ENCODE results near the gene SLC45A1. TPM values are rescaled to one million over a fixed set of nuclear protein-coding genes. Genes with fewer than 3 reads are reported as not detected.
"Not testable (repeated sequence)": the region's sequence is repeated elsewhere in the genome, so short reads cannot be mapped to it uniquely, and the experiment has no call there.

Gene SLC45A1
- total RNA-seq, 2 donors from 2014 or later: 4.3 to 5.2 TPM

DNA sequence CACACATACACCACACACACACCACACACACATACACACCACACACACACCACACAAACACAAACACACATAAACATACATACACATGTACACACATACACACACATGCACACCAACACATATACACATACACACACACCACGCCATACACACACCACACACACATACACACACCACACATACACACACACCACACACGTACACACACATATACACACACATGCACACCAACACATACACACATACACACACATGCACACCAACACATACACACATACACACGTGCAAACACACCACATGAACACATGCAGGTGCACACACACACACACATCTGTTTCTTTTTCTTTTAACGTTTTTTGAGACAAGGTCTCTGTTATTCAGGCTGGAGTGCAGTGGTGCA lies 41.0 kb upstream of the SLC45A1 start:
- WGBS: 84% methylated on average over 4 of the region's 4 CpGs
- H3K27ac ChIP-seq: no peak overlapping the region
- intact Hi-C loops (cut with DNase I): no loop called here

DNA sequence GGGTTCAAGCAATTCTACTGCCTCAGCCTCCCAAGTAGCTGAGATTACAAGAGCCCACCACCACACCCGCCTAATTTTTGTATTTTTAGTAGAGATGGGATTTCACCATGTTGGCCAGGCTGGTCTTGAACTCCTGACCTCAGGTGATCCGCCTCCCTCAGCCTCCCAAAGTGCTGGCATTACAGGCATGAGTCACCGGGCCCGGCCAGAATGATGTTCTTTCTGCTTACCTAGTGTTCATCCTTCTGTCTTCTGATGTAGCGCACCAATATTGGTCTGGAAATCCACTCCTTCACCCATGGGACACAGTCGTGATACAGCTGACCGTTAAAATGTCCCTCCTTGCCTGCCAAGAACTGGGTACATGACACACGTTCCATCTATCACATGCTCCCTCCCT lies 39.2 kb upstream of the SLC45A1 start:
- H3K4me3 ChIP-seq; H3K4me1 ChIP-seq (replicated peaks); H3K9me3 ChIP-seq; H3K27me3 ChIP-seq (replicated peaks; ENCODE audit: insufficient read depth); H3K27ac ChIP-seq; H3K36me3 ChIP-seq; DNase-seq (ENCODE audit: low spot score); intact Hi-C loops (cut with DNase I): not testable (repeated sequence)
- 89% methylated on average over 8 of the region's 8 CpGs for WGBS

More for the DNA sequence above, 41.0 kb upstream of the SLC45A1 start:
- no peaks in the 10 kb centered on the region for H3K36me3 ChIP-seq
- H3K9me3 ChIP-seq: no peaks in the 10 kb centered on the region
- H3K4me3 ChIP-seq: no peak overlapping the region
- TF ChIP-seq, protein P1, sequence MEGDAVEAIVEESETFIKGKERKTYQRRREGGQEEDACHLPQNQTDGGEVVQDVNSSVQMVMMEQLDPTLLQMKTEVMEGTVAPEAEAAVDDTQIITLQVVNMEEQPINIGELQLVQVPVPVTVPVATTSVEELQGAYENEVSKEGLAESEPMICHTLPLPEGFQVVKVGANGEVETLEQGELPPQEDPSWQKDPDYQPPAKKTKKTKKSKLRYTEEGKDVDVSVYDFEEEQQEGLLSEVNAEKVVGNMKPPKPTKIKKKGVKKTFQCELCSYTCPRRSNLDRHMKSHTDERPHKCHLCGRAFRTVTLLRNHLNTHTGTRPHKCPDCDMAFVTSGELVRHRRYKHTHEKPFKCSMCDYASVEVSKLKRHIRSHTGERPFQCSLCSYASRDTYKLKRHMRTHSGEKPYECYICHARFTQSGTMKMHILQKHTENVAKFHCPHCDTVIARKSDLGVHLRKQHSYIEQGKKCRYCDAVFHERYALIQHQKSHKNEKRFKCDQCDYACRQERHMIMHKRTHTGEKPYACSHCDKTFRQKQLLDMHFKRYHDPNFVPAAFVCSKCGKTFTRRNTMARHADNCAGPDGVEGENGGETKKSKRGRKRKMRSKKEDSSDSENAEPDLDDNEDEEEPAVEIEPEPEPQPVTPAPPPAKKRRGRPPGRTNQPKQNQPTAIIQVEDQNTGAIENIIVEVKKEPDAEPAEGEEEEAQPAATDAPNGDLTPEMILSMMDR (IDR thresholded peaks at IDR 0.05): no peak
- TF ChIP-seq POLR2AphosphoS5 (IDR thresholded peaks at IDR 0.05): no peak
- TF ChIP-seq POLR2A (IDR thresholded peaks at IDR 0.05): no peak
- H3K4me1 ChIP-seq (replicated peaks): no peaks in the 10 kb centered on the region
- no peaks in the 10 kb centered on the region for H3K27me3 ChIP-seq (replicated peaks; ENCODE audit: insufficient read depth)
- no peak for DNase-seq (ENCODE audit: low spot score)

DNA sequence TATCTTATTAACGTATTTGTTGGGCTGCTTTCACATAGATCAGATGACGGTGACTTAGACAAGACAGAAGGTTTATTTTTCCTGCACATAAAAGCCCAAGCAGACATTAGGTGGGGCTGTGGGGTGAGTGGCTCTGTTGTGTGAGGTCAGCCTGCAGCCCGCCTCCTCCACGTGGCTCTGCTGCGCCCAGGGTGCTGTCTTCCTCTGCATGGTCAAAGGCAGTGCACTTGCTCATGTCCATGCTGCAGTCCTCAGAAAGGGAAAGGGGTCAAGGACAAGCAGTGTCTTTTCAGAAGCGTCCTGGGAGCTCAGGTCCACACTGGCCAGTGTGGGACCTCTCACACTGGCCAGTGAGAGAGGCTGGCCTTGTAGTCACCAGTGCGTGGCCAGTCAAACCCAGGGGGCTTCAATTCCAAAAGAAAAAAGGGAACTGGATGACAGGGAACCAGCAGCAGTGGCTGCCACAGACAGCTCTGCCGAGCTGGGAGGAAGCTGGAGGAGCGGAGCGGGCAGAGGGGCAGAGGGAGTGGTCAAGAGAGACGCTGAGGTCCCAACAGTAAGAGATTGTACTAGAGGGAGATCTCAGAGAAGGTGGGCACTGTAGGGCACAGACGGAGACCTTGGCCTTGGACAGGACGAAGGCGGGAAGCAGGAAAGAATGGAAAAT lies 35.9 kb upstream of the SLC45A1 start:
- no peaks in the 10 kb centered on the region for H3K27me3 ChIP-seq (replicated peaks; ENCODE audit: insufficient read depth)
- no peak overlapping the region for H3K27ac ChIP-seq
- 54% methylated on average over 14 of the region's 14 CpGs for WGBS
- TF ChIP-seq, protein P1 (IDR thresholded peaks at IDR 0.05): no peak
- TF ChIP-seq POLR2AphosphoS5 (IDR thresholded peaks at IDR 0.05): no peak
- TF ChIP-seq POLR2A (IDR thresholded peaks at IDR 0.05): no peak
- no peaks in the 10 kb centered on the region for H3K4me1 ChIP-seq (replicated peaks)
- intact Hi-C loops (cut with DNase I): no loop called here
- H3K36me3 ChIP-seq: no peaks in the 10 kb centered on the region
- no peaks in the 10 kb centered on the region for H3K9me3 ChIP-seq
- DNase-seq (ENCODE audit: low spot score): no peak
- no peak overlapping the region for H3K4me3 ChIP-seq

DNA sequence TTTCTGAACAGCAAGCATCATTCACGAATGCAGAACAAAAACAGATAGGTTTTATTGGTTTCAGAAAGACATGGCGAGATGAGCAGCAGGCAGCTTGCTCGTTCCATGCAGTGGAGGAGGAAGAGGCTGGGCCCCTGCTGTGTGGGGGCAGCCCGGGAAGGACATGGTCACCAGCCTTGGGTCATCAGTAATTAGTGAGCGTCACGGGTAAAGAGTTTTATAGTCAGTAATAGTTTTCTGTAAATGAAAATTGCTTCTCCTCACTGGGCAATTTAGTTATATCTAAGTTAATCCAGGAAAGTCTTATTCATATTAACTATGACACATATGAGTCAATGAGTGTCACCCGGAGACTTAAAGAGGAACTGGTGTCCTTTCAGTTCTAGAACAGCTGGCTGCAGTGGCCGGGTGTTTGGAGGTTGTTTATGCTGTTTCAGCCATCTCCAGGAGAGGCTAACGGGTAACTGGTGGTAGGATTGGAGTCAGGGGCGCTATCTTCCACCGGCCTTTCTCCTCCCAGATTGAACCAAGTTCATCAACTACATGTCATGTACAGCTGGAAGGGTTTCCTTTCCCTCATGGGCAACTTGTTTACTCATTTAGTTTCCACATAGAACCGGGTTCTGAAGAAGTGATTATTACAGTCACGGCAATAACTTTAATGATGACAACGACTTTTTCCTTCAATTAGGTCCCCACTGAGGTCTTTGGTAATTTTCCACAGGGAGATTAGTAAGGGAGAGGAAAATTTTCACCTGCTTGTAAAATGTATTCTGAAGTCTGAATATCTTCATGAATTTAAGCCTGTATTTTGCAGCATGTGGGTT lies 34.6 kb upstream of the SLC45A1 start:
- TF ChIP-seq POLR2AphosphoS5 (IDR thresholded peaks at IDR 0.05): no peak
- TF ChIP-seq, protein P1 (IDR thresholded peaks at IDR 0.05): no peak
- no peak for TF ChIP-seq POLR2A (IDR thresholded peaks at IDR 0.05)
- Histone ChIP-seq H3K4me1 (replicated peaks) (no peaks in the 10 kb centered on the region), H3K27me3 (replicated peaks; ENCODE audit: insufficient read depth) (no peaks in the 10 kb centered on the region), H3K9me3 (no peaks in the 10 kb centered on the region), H3K27ac (no peak overlapping the region), H3K36me3 (no peaks in the 10 kb centered on the region), H3K4me3 (no peak overlapping the region)
- WGBS: 78% methylated on average over 14 of the region's 14 CpGs
- intact Hi-C loops (cut with DNase I): no loop called here
- DNase-seq (ENCODE audit: low spot score): no peak

DNA sequence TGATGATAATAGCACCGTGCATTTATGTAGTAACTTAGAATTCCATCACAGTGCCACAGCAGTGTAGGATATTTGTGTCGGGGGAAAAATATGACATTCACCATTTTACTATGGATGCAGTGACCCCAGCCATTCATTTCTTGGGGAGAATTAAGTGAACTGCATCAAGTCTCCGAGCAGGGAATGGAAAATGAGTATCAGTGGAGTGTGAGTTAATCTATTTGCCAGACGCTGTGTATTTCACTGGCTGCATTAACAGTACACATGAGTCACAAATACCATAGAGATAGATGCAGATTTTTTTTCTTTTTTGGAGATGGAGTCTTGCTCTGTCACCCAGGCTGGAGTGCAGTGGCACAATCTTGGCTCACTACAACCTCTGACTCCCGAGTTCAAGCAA lies 33.8 kb upstream of the SLC45A1 start:
- Histone ChIP-seq H3K4me1 (replicated peaks) (no peaks in the 10 kb centered on the region), H3K27me3 (replicated peaks; ENCODE audit: insufficient read depth) (no peaks in the 10 kb centered on the region), H3K36me3 (no peaks in the 10 kb centered on the region), H3K9me3 (no peaks in the 10 kb centered on the region), H3K27ac (no peak overlapping the region), H3K4me3 (no peak overlapping the region)
- DNase-seq (ENCODE audit: low spot score): no peak
- TF ChIP-seq POLR2A (IDR thresholded peaks at IDR 0.05) (no peak), POLR2AphosphoS5 (IDR thresholded peaks at IDR 0.05) (no peak)
- TF ChIP-seq, protein P1 (IDR thresholded peaks at IDR 0.05): no peak
- WGBS: 78% methylated on average over 5 of the region's 5 CpGs
- intact Hi-C loops (cut with DNase I): no loop called here

Data from prostate gland (tissue), 2 donors.